ENCODE data around the gene SLC2A4RG. TPM values are rescaled to one million over a fixed set of nuclear protein-coding genes. Genes with fewer than 3 reads are reported as not detected.

SLC2A4RG gene
- total and polyA plus RNA-seq, 2 experiments from 2014 or later: 43.9 to 50.4 TPM

DNA sequence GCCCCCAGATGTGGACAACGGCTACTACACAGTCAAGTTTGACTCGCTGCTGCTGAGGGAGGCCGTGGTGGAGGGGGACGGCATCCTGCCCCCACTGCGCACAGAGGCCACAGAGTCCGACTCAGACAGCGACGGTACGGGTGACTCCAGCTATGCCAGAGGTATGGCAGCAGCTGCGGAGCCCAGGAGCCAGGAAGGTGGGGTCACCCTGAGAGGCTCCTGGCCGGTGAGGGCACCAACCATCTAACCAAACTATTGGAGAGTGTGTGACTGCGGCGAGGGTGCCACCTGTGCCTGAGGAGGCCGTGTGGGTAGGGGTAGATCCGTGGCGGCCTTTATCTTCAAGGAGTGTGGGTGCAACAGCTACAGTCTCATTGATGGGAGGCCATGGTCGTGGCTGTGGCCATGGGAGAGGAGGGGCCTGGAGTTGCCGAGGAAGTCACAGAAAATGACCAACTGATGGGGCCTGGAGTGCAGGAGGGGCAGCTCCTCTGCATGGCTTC is 5.9 kb upstream of the SLC2A4RG start:
- no peak for DNase-seq (ENCODE audit: low spot score)
- no peaks in the 10 kb centered on the region for H3K36me3 ChIP-seq (replicated peaks; ENCODE audit: insufficient read depth, low read depth)
- H3K4me3 ChIP-seq: no peak overlapping the region
- peaks cover 14% of the 10 kb centered on the region for H3K4me1 ChIP-seq (ENCODE audit: insufficient read depth)
- no peaks in the 10 kb centered on the region for H3K9me3 ChIP-seq (ENCODE audit: low read depth)
- H3K4me2 ChIP-seq: no peak overlapping the region
- no peaks in the 10 kb centered on the region for H3K27me3 ChIP-seq
- H4K20me1 ChIP-seq (ENCODE audit: insufficient read depth, poor library complexity, severe bottlenecking): no peaks in the 10 kb centered on the region
- H2AFZ ChIP-seq: no peak overlapping the region
- H3K27ac ChIP-seq: no peak overlapping the region
- WGBS (ENCODE audit: low lambda C conversion rate, missing lambda C conversion rate): 98% methylated on average over 18 of the region's 18 CpGs
- TF ChIP-seq EZH2phosphoT487 (IDR thresholded peaks at IDR 0.05; ENCODE audit: low read depth, severe bottlenecking, unreplicated experiment) (no peak), EZH2 (IDR thresholded peaks at IDR 0.05; ENCODE audit: borderline replicate concordance) (no peak)
- TF ChIP-seq, protein P1, sequence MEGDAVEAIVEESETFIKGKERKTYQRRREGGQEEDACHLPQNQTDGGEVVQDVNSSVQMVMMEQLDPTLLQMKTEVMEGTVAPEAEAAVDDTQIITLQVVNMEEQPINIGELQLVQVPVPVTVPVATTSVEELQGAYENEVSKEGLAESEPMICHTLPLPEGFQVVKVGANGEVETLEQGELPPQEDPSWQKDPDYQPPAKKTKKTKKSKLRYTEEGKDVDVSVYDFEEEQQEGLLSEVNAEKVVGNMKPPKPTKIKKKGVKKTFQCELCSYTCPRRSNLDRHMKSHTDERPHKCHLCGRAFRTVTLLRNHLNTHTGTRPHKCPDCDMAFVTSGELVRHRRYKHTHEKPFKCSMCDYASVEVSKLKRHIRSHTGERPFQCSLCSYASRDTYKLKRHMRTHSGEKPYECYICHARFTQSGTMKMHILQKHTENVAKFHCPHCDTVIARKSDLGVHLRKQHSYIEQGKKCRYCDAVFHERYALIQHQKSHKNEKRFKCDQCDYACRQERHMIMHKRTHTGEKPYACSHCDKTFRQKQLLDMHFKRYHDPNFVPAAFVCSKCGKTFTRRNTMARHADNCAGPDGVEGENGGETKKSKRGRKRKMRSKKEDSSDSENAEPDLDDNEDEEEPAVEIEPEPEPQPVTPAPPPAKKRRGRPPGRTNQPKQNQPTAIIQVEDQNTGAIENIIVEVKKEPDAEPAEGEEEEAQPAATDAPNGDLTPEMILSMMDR (IDR thresholded peaks at IDR 0.05; ENCODE audit: poor library complexity): no peak
- no peaks in the 10 kb centered on the region for H3K9me2 ChIP-seq (replicated peaks; ENCODE audit: insufficient read depth)
- H3K79me2 ChIP-seq: peaks cover 4% of the 10 kb centered on the region

DNA sequence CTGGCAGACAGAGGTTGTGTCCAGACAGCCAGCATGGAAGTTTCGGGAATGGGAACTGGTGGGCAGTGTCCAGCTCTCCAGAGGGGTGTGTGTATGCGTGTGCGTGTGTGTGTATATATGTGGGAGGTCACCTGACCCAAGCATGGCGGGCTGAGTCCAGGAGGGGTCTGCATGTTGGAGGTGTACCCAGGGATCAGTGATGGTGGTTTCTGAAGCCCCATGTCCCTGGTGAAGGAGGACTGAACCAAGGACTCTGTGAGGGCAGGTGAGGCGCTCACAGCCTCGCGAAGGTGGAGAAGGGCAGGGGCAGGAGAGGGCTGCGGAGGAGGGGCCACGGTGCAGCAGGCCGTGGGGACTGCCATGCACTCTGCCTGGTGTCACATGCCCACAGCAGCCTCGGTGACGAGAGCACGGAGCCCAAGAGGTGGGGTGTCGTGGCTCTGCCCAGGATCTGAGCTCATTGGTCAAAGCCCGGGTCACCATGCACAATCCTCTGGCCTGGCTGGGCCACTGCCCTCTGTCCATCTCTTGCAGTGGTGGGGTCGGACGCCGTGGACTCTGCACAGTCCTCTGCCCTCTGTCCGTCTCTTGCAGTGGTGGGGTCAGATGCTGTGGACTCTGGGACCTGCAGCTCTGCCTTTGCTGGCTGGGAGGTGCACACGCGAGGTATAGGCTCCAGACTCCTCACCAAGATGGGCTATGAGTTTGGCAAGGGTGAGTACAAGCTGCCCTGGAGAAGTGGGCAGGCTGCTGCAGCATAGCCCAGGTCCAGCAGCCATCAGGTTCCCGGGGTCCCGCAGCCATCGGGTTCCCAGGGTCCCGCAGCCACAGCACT is 5.2 kb upstream of the SLC2A4RG start:
- H4K20me1 ChIP-seq (ENCODE audit: insufficient read depth, poor library complexity, severe bottlenecking): no peaks in the 10 kb centered on the region
- no peak overlapping the region for H3K4me3 ChIP-seq
- H3K4me2 ChIP-seq: no peak overlapping the region
- TF ChIP-seq EZH2 (IDR thresholded peaks at IDR 0.05; ENCODE audit: borderline replicate concordance) (no peak), EZH2phosphoT487 (IDR thresholded peaks at IDR 0.05; ENCODE audit: low read depth, severe bottlenecking, unreplicated experiment) (no peak)
- TF ChIP-seq, protein P1 (IDR thresholded peaks at IDR 0.05; ENCODE audit: poor library complexity): no peak
- no peak overlapping the region for H3K27ac ChIP-seq
- WGBS (ENCODE audit: low lambda C conversion rate, missing lambda C conversion rate): 97% methylated on average over 25 of the region's 25 CpGs
- H2AFZ ChIP-seq: no peak overlapping the region
- H3K4me1 ChIP-seq (ENCODE audit: insufficient read depth): peaks cover 21% of the 10 kb centered on the region
- no peaks in the 10 kb centered on the region for H3K27me3 ChIP-seq
- H3K36me3 ChIP-seq (replicated peaks; ENCODE audit: insufficient read depth, low read depth): no peaks in the 10 kb centered on the region
- no peaks in the 10 kb centered on the region for H3K9me2 ChIP-seq (replicated peaks; ENCODE audit: insufficient read depth)
- no peak for DNase-seq (ENCODE audit: low spot score)
- H3K9me3 ChIP-seq (ENCODE audit: low read depth): no peaks in the 10 kb centered on the region
- peaks cover under 1% of the 10 kb centered on the region for H3K79me2 ChIP-seq

DNA sequence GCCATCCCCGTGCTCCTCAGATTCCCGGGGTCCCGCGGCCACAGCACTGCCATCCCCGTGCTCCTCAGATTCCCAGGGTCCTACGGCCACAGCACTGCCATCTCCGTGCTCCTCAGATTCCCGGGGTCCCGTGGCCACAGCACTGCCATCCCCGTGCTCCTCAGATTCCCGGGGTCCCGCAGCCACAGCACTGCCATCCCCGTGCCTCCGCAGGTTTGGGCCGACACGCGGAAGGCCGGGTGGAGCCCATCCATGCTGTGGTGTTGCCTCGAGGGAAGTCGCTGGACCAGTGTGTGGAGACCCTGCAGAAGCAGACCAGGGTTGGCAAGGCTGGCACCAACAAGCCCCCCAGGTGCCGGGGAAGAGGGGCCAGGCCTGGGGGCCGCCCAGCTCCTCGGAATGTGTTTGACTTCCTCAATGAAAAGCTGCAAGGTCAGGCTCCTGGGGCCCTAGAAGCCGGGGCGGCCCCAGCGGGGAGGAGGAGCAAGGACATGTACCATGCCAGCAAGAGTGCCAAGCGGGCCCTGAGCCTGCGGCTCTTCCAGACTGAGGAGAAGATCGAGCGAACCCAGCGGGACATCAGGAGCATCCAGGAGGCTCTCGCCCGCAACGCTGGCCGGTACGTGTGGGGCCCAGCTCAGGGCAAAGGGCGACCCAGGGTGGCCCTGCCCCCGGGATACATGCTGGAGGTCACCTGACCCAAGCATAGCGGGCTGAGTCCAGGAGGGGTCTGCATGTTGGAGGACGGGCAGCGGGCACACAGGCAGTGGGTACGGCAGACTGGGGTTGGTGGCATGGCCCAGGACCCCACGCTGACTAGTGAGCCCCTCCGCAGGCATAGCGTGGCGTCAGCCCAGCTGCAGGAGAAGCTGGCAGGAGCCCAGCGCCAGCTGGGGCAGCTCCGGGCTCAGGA is 4.4 kb upstream of the SLC2A4RG start:
- Histone ChIP-seq H3K27ac (no peak overlapping the region), H3K4me3 (no peak overlapping the region), H3K27me3 (no peaks in the 10 kb centered on the region), H3K4me1 (ENCODE audit: insufficient read depth) (peaks cover 21% of the 10 kb centered on the region), H3K9me3 (ENCODE audit: low read depth) (no peaks in the 10 kb centered on the region), H3K4me2 (no peak overlapping the region), H2AFZ (no peak overlapping the region), H4K20me1 (ENCODE audit: insufficient read depth, poor library complexity, severe bottlenecking) (no peaks in the 10 kb centered on the region), H3K79me2 (no peaks in the 10 kb centered on the region), H3K9me2 (replicated peaks; ENCODE audit: insufficient read depth) (no peaks in the 10 kb centered on the region), H3K36me3 (replicated peaks; ENCODE audit: insufficient read depth, low read depth) (no peaks in the 10 kb centered on the region)
- WGBS (ENCODE audit: low lambda C conversion rate, missing lambda C conversion rate): 92% methylated on average over 46 of the region's 48 CpGs
- TF ChIP-seq, protein P1 (IDR thresholded peaks at IDR 0.05; ENCODE audit: poor library complexity): no peak
- TF ChIP-seq EZH2phosphoT487 (IDR thresholded peaks at IDR 0.05; ENCODE audit: low read depth, severe bottlenecking, unreplicated experiment) (no peak), EZH2 (IDR thresholded peaks at IDR 0.05; ENCODE audit: borderline replicate concordance) (no peak)
- DNase-seq (ENCODE audit: low spot score): no peak

Data from hepatocyte (in vitro differentiated cells).